HCT116 (cell line): ENCODE data around the gene CCDC116. TPM values are rescaled to one million over a fixed set of nuclear protein-coding genes. Genes with fewer than 3 reads are reported as not detected.

Source experiments
- ATAC-seq: fragments of 200-7000 bp; cut with Tn5 transposase; 2 replicates; pipeline ENCODE4 v1.9.1; 2020; ENCODE audit warnings: mild to moderate bottlenecking, moderate library complexity
- BruUV-seq: library from RNA; stranded (reverse); fragments of 400-500 nt; replicated peaks from 2 replicates; lab custom pipeline; 2021; lab: Mats Ljungman, UMichigan
- CTCF ChIA-PET: fragments of 300-600 bp; sonication (Branson Sonifier 250); formaldehyde crosslinking; loops from one replicate; lab custom pipeline; 2021; ENCODE audit warnings: antibody characterized with exemption; lab: Charles Lee
- POLR2A ChIA-PET: fragments of 300-600, 350-600 bp; sonication (Branson Sonifier 250); formaldehyde crosslinking; loops from one replicate; lab custom pipeline; 2021; ENCODE audit warnings: antibody characterized with exemption; lab: Charles Lee
- RAD21 ChIA-PET, 2 experiments: fragments of 300-600 bp; sonication (Branson Sonifier 250); formaldehyde crosslinking; loops; one replicate each; lab custom pipeline; 2023; ENCODE audit warnings: low total read pairs in 2 of 2; ENCODE audit not compliant: uncharacterized antibody in 2 of 2, unreplicated experiment in 2 of 2, low non-redundant PET in 1 of 2; lab: Charles Lee
- DNase-seq: peaks from one replicate; pipeline ENCODE4 v3.0.0-alpha.2; 2010; ENCODE audit warnings: low read depth, low spot score
- H2AFZ ChIP-seq: fragments of 200-600 bp; shearing (Covaris generic), sonication (generic); 2 replicates; pipeline ENCODE4 v1.6.1; 2017; ENCODE audit warnings: low read depth, mixed run types, mixed read lengths, antibody characterized with exemption, low read length; ENCODE audit not compliant: poor library complexity, severe bottlenecking
- H3K27ac ChIP-seq: 2 replicates; pipeline ENCODE4 v1.5.1; 2012; ENCODE audit warnings: low read depth, low read length
- H3K27me3 ChIP-seq: fragments of 200-600 bp; sonication (generic); 2 replicates; pipeline ENCODE4 v1.6.1; 2016; ENCODE audit warnings: mixed run types, low read length, mixed read lengths; ENCODE audit not compliant: insufficient read depth
- H3K36me3 ChIP-seq, 2 experiments: fragments of 200-500 bp in 1 of 2; fragments of 200-600 bp in 1 of 2; sonication (Bioruptor generic) in 1 of 2; sonication (generic) in 1 of 2; 2 replicates each; pipeline versions ENCODE4 v1.5.1 to v1.6.1; 2014 to 2016; ENCODE audit warnings: low read length in 2 of 2, inconsistent platforms in 1 of 2, mixed read lengths in 1 of 2, mixed run types in 1 of 2; ENCODE audit not compliant: insufficient read depth in 2 of 2, control insufficient read depth in 1 of 2
- H3K4me1 ChIP-seq, 2 experiments: fragments of 200-600 bp in 1 of 2; sonication (generic) in 1 of 2; 2 replicates each; pipeline versions ENCODE4 v1.5.1 to v1.6.1; 2012 to 2017; ENCODE audit warnings: low read length in 2 of 2, inconsistent platforms in 1 of 2, mild to moderate bottlenecking in 1 of 2, mixed read lengths in 1 of 2, mixed run types in 1 of 2, moderate library complexity in 1 of 2; ENCODE audit not compliant: insufficient read depth in 2 of 2, control insufficient read depth in 1 of 2
- H3K4me2 ChIP-seq: fragments of 200-600 bp; sonication (generic); 2 replicates; pipeline ENCODE4 v1.6.1; 2017; ENCODE audit warnings: mixed run types, low read length, mixed read lengths
- H3K4me3 ChIP-seq, 2 experiments: fragments of 200-600 bp in 1 of 2; sonication (generic) in 1 of 2; replicated peaks in 1 of 2; 2 replicates each; pipeline ENCODE4 v1.5.1; 2011 to 2016; ENCODE audit warnings: low read length in 2 of 2, control low read depth in 1 of 2, low read depth in 1 of 2, mild to moderate bottlenecking in 1 of 2, mixed read lengths in 1 of 2, mixed run types in 1 of 2
- H3K79me2 ChIP-seq: fragments of 200-600 bp; sonication (generic); 2 replicates; pipeline ENCODE4 v1.6.1; 2017; ENCODE audit warnings: mild to moderate bottlenecking, mixed run types, low read length, moderate library complexity, mixed read lengths; ENCODE audit not compliant: insufficient read depth
- H3K9ac ChIP-seq: fragments of 200-600 bp; sonication (generic); 2 replicates; pipeline ENCODE4 v1.6.1; 2016; ENCODE audit warnings: low read length, mixed read lengths
- H3K9me2 ChIP-seq: fragments of 200-600 bp; sonication (generic), shearing (Covaris generic); 2 replicates; pipeline ENCODE4 v1.6.1; 2017; ENCODE audit warnings: mixed run types, mild to moderate bottlenecking, moderate library complexity; ENCODE audit not compliant: insufficient read depth
- H3K9me3 ChIP-seq, 2 experiments: fragments of 200-500 bp in 1 of 2; fragments of 200-600 bp in 1 of 2; sonication (Bioruptor generic) in 1 of 2; sonication (generic) in 1 of 2; 2 replicates each; pipeline ENCODE4 v1.6.1; 2014 to 2017; ENCODE audit warnings: low read length in 2 of 2, mixed read lengths in 2 of 2, inconsistent platforms in 1 of 2, low read depth in 1 of 2, mild to moderate bottlenecking in 1 of 2, mixed run types in 1 of 2, moderate library complexity in 1 of 2; ENCODE audit not compliant: control insufficient read depth in 1 of 2, insufficient read depth in 1 of 2
- H4K20me1 ChIP-seq: fragments of 200-600 bp; sonication (generic), shearing (Covaris generic); 2 replicates; pipeline ENCODE4 v1.6.1; 2017; ENCODE audit warnings: mixed run types, mild to moderate bottlenecking, moderate library complexity; ENCODE audit not compliant: insufficient read depth
- CEBPB ChIP-seq: IDR thresholded peaks from 2 replicates; pipeline ENCODE4 v1.6.1; 2012; ENCODE audit warnings: low read depth
- EGR1 ChIP-seq: IDR thresholded peaks from 2 replicates; pipeline ENCODE4 v1.6.1; 2012; ENCODE audit warnings: low read depth
- ELF1 ChIP-seq: IDR thresholded peaks from 2 replicates; pipeline ENCODE4 v1.6.1; 2012; ENCODE audit warnings: low read depth, borderline replicate concordance
- EZH2phosphoT487 ChIP-seq: fragments of 200-600 bp; IDR thresholded peaks from 2 replicates; pipeline ENCODE4 v1.6.1; 2018; ENCODE audit warnings: antibody characterized with exemption, borderline replicate concordance
- FOSL1 ChIP-seq: IDR thresholded peaks from 2 replicates; pipeline ENCODE4 v1.6.1; 2012; ENCODE audit warnings: low read depth
- JUND ChIP-seq: IDR thresholded peaks from 2 replicates; pipeline ENCODE4 v1.6.1; 2012
- POLR2A ChIP-seq: IDR thresholded peaks from 2 replicates; pipeline ENCODE4 v1.7.0; 2011; ENCODE audit warnings: borderline replicate concordance; ENCODE audit not compliant: insufficient read depth, insufficient read length; ENCODE audit errors: extremely low read depth
- POLR2AphosphoS5 ChIP-seq: IDR thresholded peaks from 2 replicates; pipeline ENCODE4 v1.6.1; 2011; ENCODE audit warnings: mild to moderate bottlenecking, low read depth, low read length, moderate library complexity
- RAD21 ChIP-seq: IDR thresholded peaks from 2 replicates; pipeline ENCODE4 v1.6.1; 2012; ENCODE audit warnings: low read depth, mild to moderate bottlenecking
- TCF7L2 ChIP-seq: IDR thresholded peaks from 2 replicates; pipeline ENCODE4 v1.7.0; 2011; ENCODE audit warnings: borderline replicate concordance, inconsistent platforms; ENCODE audit not compliant: insufficient read depth, insufficient read length; ENCODE audit errors: extremely low read depth
- YY1 ChIP-seq: IDR thresholded peaks from 2 replicates; pipeline ENCODE4 v1.6.1; 2011; ENCODE audit warnings: low read length, low read depth, moderate library complexity, mild to moderate bottlenecking; ENCODE audit not compliant: insufficient replicate concordance; ENCODE audit errors: extremely low read depth
- ZBTB33 ChIP-seq: IDR thresholded peaks from 2 replicates; pipeline ENCODE4 v1.6.1; 2011; ENCODE audit warnings: mild to moderate bottlenecking, low read length, moderate library complexity; ENCODE audit not compliant: insufficient replicate concordance; ENCODE audit errors: extremely low read depth
- ZFX ChIP-seq: fragments of 450-650 bp; IDR thresholded peaks from 2 replicates; pipeline ENCODE4 v1.6.1; 2017
- intact Hi-C: fragments of 100-400 bp; cut with micrococcal nuclease; formaldehyde crosslinking; loops from 2 replicates; pipeline ENCODE4 v1.10.0; 2022
- total RNA-seq: library from RNA; stranded (reverse); gene quantifications from one replicate; pipeline ENCODE4 v1.2.1, GENCODE V29; 2021; ENCODE audit not compliant: unreplicated experiment

Gene CCDC116
- total RNA-seq, 1 experiment from 2014 or later, result 0.66 TPM

- H4K20me1 ChIP-seq, result no peaks in the 10 kb centered on the region
- RAD21 ChIA-PET, result no interaction called here
- H3K36me3 ChIP-seq, result peaks cover 7 to 9% of the 10 kb centered on the region in 2 experiments; a peak in 3 of 4 replicates
- intact Hi-C loops, result no loop called here
- no peak overlapping the region for H3K27ac ChIP-seq
- H3K9me2 ChIP-seq, result no peaks in the 10 kb centered on the region
- POLR2A ChIA-PET, result no interaction called here
- ATAC-seq (no peak), DNase-seq (no peak)
- H3K4me3 ChIP-seq, result no peak overlapping the region
- no peaks in the 10 kb centered on the region for H3K9me3 ChIP-seq
- TF ChIP-seq CEBPB (no peak), ZBTB33 (no peak), POLR2AphosphoS5 (no peak), ELF1 (no peak), POLR2A (no peak), EGR1 (no peak), RAD21 (no peak), FOSL1 (no peak), TCF7L2 (no peak), ZFX (no peak), YY1 (no peak), JUND (no peak), EZH2phosphoT487 (no peak)
- H3K4me2 ChIP-seq, result no peak overlapping the region
- no peak overlapping the region for H2AFZ ChIP-seq
- no peaks in the 10 kb centered on the region for H3K79me2 ChIP-seq
- H3K9ac ChIP-seq, result no peak overlapping the region
- CTCF ChIA-PET, result no interaction called here
- BruUV-seq, result no TSS peak
- peaks cover 0 to 6% of the 10 kb centered on the region in 2 experiments; a peak in 1 of 4 replicates for H3K4me1 ChIP-seq
- no peaks in the 10 kb centered on the region for H3K27me3 ChIP-seq
These were observed 52.6 kb downstream of the CCDC116 start for GRCh38 chr22:21685164-21685513.
